Activated T-cell treated with anti-CD3 and anti-CD28 coated beads, Interleukin-2, amount 50 U/mL, for 1 hour (primary cell): ENCODE measurements around the gene NELFA.
"Not testable (repeated sequence)": the region's sequence is repeated elsewhere in the genome, so short reads cannot be mapped to it uniquely, and the experiment has no call there.

Source experiments
- DNase-seq: peaks from one replicate; pipeline ENCODE4 v3.0.0-alpha.2; 2020

Gene NELFA

DNA sequence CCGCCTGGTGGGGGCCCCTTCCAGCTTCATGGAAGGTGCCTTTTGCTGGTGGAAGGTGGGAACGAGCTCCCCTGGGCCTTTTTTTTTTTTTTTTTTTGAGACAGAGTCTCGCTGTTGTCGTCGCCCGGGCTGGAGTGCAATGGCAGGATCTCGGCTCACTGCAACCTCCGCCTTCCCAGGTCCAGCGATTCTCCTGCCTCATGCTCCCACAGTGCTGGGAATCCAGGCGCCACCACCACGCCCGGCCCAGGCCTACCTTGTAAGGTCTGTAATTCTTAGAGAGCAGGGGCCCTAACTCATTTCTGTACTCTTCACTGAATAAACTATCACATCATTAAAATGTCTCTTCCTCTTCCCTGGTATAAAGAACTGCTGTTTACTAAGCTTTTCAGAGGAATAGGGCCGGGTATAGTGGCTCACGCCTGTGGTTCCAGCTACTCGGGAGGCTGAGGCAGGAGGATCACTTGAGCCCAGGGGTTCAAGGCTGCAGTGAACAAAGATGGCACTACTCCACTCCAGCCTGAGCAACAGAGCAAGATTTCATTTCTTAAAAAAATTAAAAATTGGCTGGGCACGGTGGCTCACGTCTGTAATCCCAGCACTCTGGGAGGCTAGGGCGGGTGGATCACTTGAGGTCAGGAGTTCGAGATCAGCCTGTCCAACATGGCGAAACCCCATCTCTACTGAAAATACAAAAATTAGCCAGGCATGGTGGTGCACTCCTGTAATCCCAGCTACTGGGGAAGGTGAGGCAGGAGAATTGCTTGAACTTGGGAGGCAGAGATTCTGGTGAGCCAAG, 14.9 kb downstream of the NELFA start:
- DNase-seq: not testable (repeated sequence)

DNA sequence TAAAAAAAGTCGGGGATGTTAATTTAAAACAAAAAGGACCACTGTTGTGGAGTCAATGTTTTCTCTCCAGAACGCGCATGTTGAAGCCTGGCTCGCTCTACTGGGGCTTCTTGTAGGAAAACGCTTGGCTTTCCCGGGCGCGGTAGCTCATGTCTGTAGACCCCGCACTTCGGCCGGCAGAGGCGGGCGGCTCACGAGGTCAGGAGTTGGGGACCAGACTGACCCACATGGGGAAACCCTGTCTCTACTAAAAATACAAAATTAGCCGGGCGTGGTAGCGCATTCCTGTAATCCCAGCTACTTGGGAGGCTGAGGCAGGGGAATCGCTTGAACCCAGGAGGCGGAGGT, 15.6 kb downstream of the NELFA start:
- no peak for DNase-seq

DNA sequence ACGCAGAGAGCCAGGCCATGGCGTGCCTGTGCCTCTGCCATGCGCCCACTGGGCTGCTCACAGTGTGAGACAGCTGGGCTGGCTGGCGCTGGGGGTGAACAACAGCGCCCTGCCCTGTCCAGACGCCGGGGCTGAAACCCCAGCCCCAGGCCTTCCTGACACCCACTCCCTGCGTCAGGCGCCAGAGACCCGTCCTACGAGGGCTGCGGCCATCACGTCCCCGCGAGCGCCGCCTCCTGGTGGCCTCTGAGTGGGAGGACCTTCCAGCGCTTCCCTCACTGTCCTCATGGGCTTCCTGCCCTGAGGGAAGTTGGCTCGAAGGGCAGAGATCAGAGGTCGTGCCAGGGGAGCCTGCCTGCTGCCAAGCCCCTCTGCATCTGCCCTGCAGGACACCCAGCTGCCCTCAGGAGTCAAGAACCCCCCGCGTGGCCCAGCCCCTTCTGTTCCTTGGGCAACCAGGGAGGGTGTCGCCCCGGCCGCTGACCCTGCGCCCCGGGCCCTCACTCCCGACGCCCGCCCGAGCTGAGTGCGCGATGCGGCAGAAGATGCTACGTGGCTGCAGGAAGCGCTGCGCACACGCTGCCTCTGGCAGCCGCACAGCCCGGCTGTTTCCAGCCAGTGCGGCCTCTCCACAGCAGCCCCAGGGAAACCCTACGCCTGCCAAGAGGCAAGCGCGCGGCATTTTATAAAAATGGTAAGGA, 16.2 kb downstream of the NELFA start:
- DNase-seq: no peak

DNA sequence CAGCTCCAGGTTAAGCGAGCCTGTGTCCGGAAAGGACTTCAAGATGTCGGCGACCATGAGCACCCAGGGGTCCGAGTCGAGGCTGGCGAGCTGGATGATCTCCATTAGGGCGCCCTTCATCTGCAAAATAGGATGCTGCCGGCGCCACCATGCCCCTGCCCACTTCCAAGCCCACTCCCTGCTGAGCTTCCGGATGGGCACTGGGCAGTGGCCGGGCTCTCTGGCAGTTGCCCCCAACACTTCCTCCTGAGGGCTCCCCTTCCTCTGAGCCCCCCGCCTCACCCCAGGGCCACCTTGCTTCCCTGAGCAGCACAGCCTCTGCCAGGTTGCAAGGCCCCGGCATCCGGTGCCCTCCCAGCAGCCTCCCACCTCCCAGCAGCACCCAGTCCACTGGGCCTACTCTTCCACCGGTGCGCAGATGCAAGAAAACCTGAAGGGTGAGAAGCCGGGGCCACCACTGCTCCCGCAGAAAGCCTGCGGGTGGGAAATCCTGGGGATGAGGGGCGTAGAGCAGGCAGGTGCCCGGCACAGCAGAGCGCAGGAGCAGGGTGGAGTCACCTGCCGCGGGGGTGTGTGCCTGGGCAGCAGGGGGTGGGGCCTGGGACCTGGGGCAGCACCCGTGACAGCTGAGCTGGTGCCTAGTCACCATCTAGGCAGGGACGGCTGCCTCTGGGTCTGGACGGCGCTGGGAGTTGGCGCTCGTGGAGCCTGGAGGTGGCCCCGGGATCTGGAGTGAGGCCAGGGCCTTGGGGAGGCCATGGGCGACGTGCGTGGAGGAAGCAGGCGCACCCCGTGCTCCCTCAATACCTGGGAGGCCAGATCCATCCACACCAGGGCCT, 17.0 kb downstream of the NELFA start:
- no peak for DNase-seq

DNA sequence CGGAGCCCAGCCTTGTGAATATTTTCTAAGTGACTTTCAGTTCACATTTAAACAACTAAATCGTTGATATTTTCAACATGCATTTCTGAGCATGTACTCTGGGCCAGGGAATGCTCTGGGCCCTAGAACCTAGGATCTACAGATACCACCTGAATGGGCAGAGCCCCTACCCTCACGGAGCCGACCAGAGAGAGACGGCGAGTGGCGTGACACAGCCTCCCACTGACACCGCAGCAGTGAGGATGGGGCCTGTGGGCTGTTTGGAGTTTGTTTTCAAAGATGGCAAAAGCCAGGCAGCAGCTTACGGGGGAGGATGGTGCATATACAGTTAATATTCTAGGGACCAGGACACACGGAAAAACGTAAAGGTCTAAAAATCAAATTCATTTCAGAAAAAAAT, 17.7 kb downstream of the NELFA start:
- DNase-seq: no peak

DNA sequence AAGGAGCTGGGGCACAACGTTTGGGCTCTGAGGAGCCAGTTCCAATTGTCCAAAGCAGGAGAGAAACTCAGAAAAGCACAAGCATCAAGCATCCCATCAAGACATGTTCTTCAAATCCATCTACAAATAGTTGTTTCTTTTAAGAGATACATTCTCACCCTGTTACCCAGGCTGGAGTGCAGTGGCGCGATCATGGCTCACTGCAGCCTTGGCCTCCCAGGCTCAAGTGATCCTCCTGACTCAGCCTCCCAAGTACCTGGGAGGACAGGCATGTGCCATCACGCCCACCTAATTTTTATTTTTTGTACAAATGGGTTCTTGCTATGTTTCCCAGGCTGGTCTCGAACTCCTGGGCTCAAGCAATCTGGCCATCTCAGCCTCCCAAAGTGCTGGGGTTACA, 18.1 kb downstream of the NELFA start:
- no peak for DNase-seq

GRCh38 chr4:1990348-1990645, 18.5 kb downstream of the NELFA start:
- DNase-seq: no peak

DNA sequence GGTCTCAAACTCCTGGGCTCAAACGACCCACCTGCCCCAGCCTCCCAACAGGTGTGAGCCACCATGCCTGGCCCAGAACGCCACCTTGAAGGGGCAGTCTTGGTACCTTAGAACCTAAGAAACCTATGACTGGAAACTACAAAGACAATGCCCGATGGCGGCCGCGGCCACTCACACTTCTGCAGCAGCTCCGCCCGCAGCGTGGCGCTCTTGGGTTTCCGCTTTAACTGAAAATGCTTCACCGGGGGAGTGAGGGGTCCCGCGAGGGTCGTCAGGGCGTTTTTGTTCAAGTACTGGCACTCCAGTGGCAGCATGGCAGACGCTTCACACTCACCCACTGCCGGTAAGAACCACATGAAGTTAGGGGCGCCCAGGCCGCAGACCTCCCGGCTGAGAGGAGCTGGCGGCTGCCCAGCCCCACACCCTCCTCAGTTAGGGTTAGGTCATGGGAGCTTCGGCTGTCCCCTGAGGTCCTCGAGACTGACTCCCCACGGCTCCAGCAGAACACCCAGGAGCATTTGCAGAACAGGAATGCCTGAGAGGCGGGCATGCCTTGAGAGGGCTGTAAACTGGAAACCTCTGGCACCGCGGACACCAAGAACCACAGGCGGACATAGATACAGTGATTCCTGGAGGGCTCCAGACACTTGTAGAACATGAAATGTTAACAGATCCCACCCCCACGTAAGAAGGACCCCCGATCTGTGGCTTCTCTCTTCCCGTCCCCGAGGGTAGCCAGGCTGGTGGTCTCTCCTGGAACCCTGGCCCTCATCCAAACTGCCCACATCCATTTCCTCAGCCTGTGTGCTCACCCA, 19.0 kb downstream of the NELFA start:
- no peak for DNase-seq

- DNase-seq: no peak
Measured at GRCh38 chr4:1988327-1988724, 20.4 kb downstream of the NELFA start.

DNA sequence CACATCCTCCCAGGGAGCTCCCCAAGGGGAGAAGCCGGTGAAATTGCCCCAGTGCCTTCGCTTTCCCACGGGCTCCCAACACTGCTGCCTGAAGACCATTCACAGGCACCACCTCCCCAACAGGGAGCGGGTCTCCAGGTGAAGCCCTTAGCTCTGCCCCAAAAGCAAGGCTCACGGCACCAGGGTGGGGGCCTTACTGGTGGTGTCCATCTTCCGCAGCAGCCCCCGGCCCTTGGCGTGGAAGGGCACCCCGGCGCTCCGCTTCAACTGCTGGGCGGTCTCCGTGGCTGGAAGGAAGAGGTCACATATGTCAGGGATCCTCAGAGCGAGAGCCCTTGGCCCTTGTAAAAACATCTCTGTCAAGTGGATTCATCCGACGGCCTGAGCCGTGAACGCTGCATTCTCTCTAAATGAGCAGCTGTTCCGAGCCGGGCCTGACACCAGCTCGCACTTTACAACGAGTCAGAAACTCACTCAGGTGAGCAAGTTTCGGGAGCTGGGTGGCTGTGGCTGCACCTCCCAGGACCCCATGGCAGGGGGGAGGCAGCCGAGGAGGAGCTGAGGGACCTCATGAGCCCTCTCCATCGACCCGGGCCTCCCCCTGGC, 20.9 kb downstream of the NELFA start:
- no peak for DNase-seq

DNA sequence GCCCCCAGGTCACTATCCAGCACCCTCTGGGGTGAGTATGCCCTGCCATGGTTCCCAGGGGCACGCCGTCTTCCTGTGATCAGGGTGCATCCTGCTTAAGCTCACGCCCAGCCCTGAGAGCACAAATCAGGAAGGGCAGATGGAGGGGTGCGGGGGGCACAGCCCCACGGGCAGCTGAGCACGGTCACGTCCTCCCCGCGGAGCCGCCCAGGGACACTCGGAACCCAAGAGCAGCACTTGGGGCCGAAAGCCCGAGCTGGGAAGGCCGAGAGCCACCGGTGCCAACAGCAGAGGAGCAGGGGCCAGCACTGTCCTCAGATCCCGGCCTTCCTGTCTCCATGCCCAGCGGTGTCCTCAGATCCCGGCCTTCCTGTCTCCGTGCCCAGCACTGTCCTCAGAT, 21.5 kb downstream of the NELFA start:
- DNase-seq: no peak

DNA sequence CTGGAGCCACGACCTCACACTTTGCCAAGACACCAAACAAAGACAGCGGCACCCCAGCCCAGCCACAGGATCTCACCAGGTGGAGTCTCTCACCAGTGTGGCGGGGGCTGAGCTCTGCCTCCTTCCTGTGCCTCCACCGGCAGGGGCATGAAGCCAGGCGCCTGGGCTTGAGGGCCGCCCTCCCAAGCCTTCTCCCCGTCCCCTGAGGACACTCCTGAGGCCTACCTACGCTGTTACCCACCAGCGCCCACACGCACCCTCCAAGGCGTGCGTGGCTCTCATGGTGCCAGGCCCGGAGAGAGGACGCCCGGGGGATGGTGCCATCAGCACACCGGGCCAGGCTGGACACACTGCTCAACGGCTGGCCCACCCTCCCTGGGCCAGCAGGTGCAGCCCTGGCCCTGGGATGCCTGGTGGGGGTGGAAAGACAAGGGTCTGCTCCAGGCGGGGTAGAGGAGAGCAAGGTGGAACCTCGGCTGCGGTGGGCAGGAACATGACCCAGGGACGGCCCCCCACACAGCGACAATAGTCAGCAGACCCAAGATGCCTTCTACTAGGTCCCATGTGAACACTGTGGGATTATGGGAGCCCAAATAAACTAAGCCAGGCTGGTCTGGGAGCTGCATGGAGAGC, 22.1 kb downstream of the NELFA start:
- DNase-seq: no peak

DNA sequence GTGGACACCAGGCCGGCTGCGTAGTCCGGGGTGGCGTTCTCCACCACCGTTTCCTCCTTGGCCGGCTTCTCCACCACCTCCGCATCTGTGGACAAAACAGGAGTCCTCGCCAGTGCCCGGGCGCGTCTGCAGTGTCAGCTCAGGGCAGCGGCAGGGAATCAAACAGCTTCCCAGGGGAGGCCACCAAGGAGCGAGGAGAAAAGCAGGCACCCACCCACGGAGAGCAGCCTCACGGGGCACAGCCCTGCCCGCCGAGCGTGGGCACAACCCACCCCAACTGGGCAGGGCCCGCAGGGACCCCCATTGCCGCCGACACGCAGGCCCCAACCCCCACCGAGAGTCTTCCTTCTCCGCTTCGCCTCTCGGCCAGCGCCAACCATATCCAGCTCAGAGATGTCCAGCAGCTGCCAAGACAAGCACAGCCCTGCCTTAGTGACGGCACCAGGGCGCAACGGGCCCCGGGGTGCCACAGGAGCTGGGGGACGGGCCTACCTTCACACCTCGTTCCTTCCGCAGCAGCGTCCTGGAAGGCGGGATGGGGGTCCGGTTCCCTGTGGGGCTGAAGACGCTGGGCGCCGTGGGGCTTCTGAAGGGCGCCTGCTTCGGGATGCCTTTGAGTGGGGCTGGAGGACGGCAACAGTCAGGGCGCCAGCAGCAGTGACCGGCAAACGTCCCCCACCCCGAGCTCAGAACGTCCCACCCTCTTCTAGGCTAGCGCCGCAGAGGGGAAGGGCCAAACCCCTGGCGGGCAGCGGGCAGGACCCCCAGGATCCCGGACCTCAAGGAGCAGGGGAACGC, 22.8 kb downstream of the NELFA start:
- DNase-seq: no peak

DNA sequence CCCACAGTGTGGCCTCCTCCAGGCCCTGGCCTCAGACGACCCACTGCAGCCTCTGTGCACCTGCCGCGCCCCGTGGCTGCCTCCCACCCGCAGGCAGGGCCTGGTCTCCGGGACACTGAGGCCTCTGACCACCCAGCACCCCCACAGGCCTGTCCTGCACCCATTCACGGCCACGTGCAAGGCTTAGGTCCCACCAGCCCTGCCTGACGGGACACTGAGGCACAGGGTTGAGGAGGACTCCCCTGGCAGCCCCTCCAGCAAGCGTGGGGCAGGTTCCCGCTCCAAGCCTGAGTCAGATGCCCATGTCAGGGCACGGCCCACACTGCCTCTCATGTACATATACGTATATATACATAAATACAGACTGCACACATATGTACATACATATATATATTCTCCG, 23.5 kb downstream of the NELFA start:
- no peak for DNase-seq

- DNase-seq: no peak
Measured at GRCh38 chr4:1984406-1985191, 24.2 kb downstream of the NELFA start.

- DNase-seq: no peak
Measured at GRCh38 chr4:1983846-1984405, 24.8 kb downstream of the NELFA start.

DNA sequence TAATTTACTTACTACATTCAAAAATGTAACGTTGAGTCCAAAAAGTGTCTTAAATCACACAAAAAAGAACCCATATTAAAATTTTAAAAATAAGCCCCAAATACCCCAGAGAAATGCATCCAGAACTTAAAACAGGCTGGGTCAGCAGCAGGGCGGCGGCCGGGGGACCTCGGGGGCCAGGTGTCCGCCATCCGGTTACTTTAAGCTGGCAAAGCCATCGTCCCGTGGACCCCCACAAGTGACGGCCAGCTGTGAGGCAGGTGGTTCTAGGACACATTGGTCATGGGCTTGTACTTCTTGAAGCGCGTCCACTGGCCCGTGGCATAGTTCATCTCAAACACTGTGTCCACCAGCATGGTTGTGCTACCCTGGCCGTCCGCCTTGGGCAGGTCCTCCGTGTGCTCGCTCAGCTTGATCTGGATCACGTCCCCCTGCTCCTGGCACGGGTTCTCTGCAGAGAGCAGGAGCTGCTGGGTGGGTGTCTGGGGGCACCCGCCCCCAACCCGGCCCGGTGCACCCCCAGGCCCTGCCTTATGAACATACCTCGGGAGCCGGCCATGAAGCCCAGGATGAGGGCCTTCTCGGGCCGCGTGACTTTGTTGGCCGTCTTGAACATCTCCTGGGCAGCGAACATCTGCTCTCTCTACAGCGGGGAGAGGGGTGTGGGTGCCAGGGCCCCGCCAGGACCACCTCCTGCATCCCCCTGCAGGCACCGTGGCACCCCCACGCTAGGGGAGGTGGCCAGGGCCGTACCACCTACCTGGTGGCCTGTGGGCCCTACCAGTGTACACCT, 25.5 kb downstream of the NELFA start:
- DNase-seq: no peak

DNA sequence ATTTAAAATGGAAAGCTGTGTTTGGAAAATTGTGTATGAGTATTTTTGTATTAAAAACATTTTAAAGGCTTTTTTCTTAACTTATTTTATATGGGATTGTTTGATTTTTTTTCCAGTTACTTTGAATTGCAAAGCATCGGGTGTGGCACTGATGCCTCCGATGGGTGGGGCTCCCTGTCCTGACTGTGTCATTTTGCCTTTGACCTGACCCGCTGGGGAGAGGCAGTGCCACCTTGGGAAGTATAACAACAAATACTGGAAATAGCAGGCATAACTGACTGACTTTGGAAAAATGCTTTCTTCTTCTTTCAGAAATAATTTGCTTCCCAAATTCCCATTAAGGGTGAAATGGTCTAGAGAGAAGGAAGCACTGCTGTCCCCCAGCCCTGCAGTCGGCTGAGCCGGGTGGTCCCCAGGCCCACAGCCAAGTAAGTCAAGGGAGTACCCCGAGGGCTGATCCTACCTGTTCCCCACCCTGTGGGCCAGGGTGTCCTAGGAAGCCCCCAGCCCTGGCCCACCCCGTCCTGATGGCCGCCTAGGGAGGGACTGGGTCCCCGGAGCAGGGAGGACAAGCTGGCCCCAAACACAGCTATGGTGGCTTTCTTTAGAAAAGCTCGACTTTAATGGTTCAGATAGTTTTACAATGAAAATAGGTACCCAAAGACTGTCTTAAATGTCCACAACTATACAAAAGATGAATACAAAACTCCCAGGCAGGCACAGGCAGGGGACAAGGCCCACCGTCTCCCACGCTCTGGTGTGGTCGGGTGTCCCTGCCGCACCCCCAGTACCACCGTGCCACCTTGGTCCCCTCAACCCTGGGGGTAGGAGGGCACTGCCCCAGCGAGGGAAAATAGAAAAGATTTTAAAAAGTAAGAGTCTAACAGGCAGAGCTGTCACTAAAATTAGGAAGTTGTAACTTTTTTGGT, 26.4 kb downstream of the NELFA start:
- DNase-seq: no peak
